HG02973 (cell line): ENCODE measurements around the gene CDH4.

ENCODE experiments used
- ATAC-seq: cut with Tn5 transposase; IDR thresholded peaks from one replicate; pipeline ENCODE4 v1.9.1; 2021; ENCODE audit warnings: moderate library complexity; ENCODE audit not compliant: unreplicated experiment

Gene CDH4

GRCh38 chr20:61588411-61589385, 336.6 kb downstream of the CDH4 start:
- ATAC-seq: no peak

GRCh38 chr20:61590236-61590635, 338.2 kb downstream of the CDH4 start:
- no peak for ATAC-seq

GRCh38 chr20:61593516-61593915, 341.5 kb downstream of the CDH4 start:
- no peak for ATAC-seq

GRCh38 chr20:61594198-61594597, 342.1 kb downstream of the CDH4 start:
- ATAC-seq: no peak

- no peak for ATAC-seq
Measured at GRCh38 chr20:61595216-61595615, 343.2 kb downstream of the CDH4 start.

- ATAC-seq: no peak
Measured at GRCh38 chr20:61596687-61597330, 344.7 kb downstream of the CDH4 start.

- ATAC-seq: no peak
Measured at GRCh38 chr20:61597996-61598395, 345.9 kb downstream of the CDH4 start.

GRCh38 chr20:61598586-61598985, 346.5 kb downstream of the CDH4 start:
- no peak for ATAC-seq

- ATAC-seq: no peak
Measured at GRCh38 chr20:61599061-61599531, 347.0 kb downstream of the CDH4 start.

GRCh38 chr20:61599541-61599992, 347.5 kb downstream of the CDH4 start:
- ATAC-seq: no peak

GRCh38 chr20:61600016-61600415, 348.0 kb downstream of the CDH4 start:
- no peak for ATAC-seq

- no peak for ATAC-seq
Measured at GRCh38 chr20:61601361-61601760, 349.3 kb downstream of the CDH4 start.

GRCh38 chr20:61601853-61602252, 349.8 kb downstream of the CDH4 start:
- ATAC-seq: no peak

GRCh38 chr20:61603715-61604114, 351.7 kb downstream of the CDH4 start:
- no peak for ATAC-seq

- ATAC-seq: no peak
Measured at GRCh38 chr20:61604549-61604948, 352.5 kb downstream of the CDH4 start.

- ATAC-seq: no peak
Measured at GRCh38 chr20:61605283-61605682, 353.2 kb downstream of the CDH4 start.

GRCh38 chr20:61605862-61606557, 353.9 kb downstream of the CDH4 start:
- ATAC-seq: no peak

- no peak for ATAC-seq
Measured at GRCh38 chr20:61608275-61609085, 356.4 kb downstream of the CDH4 start.

- no peak for ATAC-seq
Measured at GRCh38 chr20:61609461-61609860, 357.4 kb downstream of the CDH4 start.

- no peak for ATAC-seq
Measured at GRCh38 chr20:61611401-61612180, 359.5 kb downstream of the CDH4 start.
